Measurements from ENCODE around the gene DDX51.

DDX51 gene

DNA sequence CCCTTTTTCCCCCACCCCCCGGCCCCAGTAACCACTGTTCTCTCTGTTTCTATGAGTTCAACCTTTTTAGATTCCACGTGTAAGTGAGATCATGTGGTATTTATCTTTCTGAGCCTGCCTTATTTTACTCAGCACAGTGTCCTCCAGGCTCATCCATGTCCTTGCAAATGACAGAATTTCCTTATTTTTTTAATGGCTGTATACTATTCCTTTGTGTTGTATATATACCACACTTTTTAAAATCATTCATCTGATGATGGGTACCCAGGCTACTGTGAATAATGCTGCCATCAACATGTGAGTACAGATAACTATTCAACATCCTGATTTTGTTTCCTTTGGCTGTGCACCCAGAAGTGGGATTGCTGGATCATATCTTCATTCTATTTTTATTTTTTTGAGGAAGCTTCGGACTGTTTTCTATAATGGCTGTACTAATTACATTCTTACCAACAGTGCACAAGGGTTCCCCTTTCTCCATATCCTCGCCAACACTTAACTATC is 54.7 kb downstream of the DDX51 start:
- H3K27ac ChIP-seq = no peak overlapping the region

More for the DNA sequence above, 54.7 kb downstream of the DDX51 start:
- TF ChIP-seq, protein P1, sequence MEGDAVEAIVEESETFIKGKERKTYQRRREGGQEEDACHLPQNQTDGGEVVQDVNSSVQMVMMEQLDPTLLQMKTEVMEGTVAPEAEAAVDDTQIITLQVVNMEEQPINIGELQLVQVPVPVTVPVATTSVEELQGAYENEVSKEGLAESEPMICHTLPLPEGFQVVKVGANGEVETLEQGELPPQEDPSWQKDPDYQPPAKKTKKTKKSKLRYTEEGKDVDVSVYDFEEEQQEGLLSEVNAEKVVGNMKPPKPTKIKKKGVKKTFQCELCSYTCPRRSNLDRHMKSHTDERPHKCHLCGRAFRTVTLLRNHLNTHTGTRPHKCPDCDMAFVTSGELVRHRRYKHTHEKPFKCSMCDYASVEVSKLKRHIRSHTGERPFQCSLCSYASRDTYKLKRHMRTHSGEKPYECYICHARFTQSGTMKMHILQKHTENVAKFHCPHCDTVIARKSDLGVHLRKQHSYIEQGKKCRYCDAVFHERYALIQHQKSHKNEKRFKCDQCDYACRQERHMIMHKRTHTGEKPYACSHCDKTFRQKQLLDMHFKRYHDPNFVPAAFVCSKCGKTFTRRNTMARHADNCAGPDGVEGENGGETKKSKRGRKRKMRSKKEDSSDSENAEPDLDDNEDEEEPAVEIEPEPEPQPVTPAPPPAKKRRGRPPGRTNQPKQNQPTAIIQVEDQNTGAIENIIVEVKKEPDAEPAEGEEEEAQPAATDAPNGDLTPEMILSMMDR (conservative IDR thresholded peaks at IDR 0.05) = no peak
- no peak for TF ChIP-seq ZFX (IDR thresholded peaks at IDR 0.05)
